Measurements from ENCODE around the gene CDK10. TPM values are rescaled to one million over a fixed set of nuclear protein-coding genes. Genes with fewer than 3 reads are reported as not detected.

The CDK10 gene
- total RNA-seq, 1 donor from 2014 or later: 56.9 TPM

DNA sequence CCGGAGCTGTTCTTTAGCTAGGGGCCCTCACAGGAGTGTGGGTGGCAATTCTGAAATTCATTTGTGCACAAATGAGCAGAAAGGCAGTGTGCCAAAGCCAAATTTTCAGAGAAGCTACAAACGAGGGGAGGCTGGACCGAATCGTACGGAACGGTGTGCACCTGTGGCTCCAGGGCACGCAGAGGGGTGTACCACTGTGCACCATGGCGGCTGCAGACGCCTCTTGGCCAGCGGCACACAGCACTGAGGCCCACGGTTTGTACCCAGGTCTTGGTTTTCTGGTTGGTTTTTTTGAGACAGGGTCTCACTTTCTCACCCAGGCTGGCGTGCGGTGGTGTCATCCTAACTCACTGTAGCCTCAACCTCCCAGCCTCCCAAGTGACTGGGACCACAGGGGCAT lies 43.9 kb upstream of the CDK10 start:
- Mint-ChIP-seq H3K36me3 (ENCODE audit: unreplicated experiment) (no peaks in the 10 kb centered on the region), H3K4me3 (ENCODE audit: unreplicated experiment) (no peak overlapping the region), H3K27me3 (ENCODE audit: unreplicated experiment) (peaks cover 8% of the 10 kb centered on the region), H3K27ac (ENCODE audit: unreplicated experiment) (no peak overlapping the region), H3K9me3 (ENCODE audit: unreplicated experiment) (peaks cover 5% of the 10 kb centered on the region), H3K4me1 (ENCODE audit: low read depth, unreplicated experiment) (peaks cover 7% of the 10 kb centered on the region)
- TF ChIP-seq CTCF (IDR thresholded peaks at IDR 0.05; ENCODE audit: partially characterized antibody, unreplicated experiment): no peak
- DNase-seq: no peak

GRCh38 chr16:89643769-89644300 lies 42.7 kb upstream of the CDK10 start:
- peaks cover 5% of the 10 kb centered on the region for H3K9me3 Mint-ChIP-seq (ENCODE audit: unreplicated experiment)
- TF ChIP-seq CTCF (IDR thresholded peaks at IDR 0.05; ENCODE audit: partially characterized antibody, unreplicated experiment): no peak
- H3K27ac Mint-ChIP-seq (ENCODE audit: unreplicated experiment): no peak overlapping the region
- no peak for DNase-seq
- peaks cover 8% of the 10 kb centered on the region for H3K27me3 Mint-ChIP-seq (ENCODE audit: unreplicated experiment)
- H3K4me3 Mint-ChIP-seq (ENCODE audit: unreplicated experiment): no peak overlapping the region
- H3K36me3 Mint-ChIP-seq (ENCODE audit: unreplicated experiment): no peaks in the 10 kb centered on the region
- H3K4me1 Mint-ChIP-seq (ENCODE audit: low read depth, unreplicated experiment): peaks cover 7% of the 10 kb centered on the region

- Mint-ChIP-seq H3K36me3 (ENCODE audit: unreplicated experiment) (no peaks in the 10 kb centered on the region), H3K4me1 (ENCODE audit: low read depth, unreplicated experiment) (peaks cover 7% of the 10 kb centered on the region), H3K4me3 (ENCODE audit: unreplicated experiment) (no peak overlapping the region), H3K27me3 (ENCODE audit: unreplicated experiment) (peaks cover 5% of the 10 kb centered on the region), H3K9me3 (ENCODE audit: unreplicated experiment) (peaks cover 7% of the 10 kb centered on the region), H3K27ac (ENCODE audit: unreplicated experiment) (no peak overlapping the region)
- TF ChIP-seq CTCF (IDR thresholded peaks at IDR 0.05; ENCODE audit: partially characterized antibody, unreplicated experiment): no peak
- no peak for DNase-seq
Observed at GRCh38 chr16:89645122-89645521, 41.4 kb upstream of the CDK10 start.

GRCh38 chr16:89646270-89646669 lies 40.2 kb upstream of the CDK10 start:
- H3K9me3 Mint-ChIP-seq (ENCODE audit: unreplicated experiment): peaks cover 3% of the 10 kb centered on the region
- no peaks in the 10 kb centered on the region for H3K4me1 Mint-ChIP-seq (ENCODE audit: low read depth, unreplicated experiment)
- TF ChIP-seq CTCF (IDR thresholded peaks at IDR 0.05; ENCODE audit: partially characterized antibody, unreplicated experiment): no peak
- H3K4me3 Mint-ChIP-seq (ENCODE audit: unreplicated experiment): no peak overlapping the region
- no peak for DNase-seq
- no peak overlapping the region for H3K27ac Mint-ChIP-seq (ENCODE audit: unreplicated experiment)
- H3K27me3 Mint-ChIP-seq (ENCODE audit: unreplicated experiment): peaks cover 5% of the 10 kb centered on the region
- no peaks in the 10 kb centered on the region for H3K36me3 Mint-ChIP-seq (ENCODE audit: unreplicated experiment)

DNA sequence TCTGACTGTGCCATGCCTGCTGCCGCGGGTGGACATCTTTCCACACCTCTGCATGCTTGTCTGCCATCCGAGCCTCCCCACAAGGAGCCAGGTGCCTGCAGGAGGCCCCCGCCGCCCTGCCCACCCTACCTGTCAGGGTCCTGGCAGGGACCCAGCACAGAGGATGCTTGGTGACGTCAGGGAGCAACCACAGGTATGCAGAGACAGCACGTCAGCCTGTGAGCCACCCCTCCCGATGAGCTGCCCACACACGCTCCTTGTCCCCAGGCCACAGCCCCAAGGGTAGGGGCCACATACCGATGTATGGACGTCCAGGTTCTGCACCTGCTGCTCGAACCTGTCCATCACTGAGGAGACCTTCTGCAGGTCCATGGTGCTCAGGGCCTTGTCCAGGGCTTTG lies 39.6 kb upstream of the CDK10 start:
- Mint-ChIP-seq H3K27ac (ENCODE audit: unreplicated experiment) (no peak overlapping the region), H3K9me3 (ENCODE audit: unreplicated experiment) (peaks cover 3% of the 10 kb centered on the region)

More for the DNA sequence above, 39.6 kb upstream of the CDK10 start:
- Mint-ChIP-seq H3K36me3 (ENCODE audit: unreplicated experiment) (no peaks in the 10 kb centered on the region), H3K4me1 (ENCODE audit: low read depth, unreplicated experiment) (no peaks in the 10 kb centered on the region), H3K27me3 (ENCODE audit: unreplicated experiment) (peaks cover 5% of the 10 kb centered on the region), H3K4me3 (ENCODE audit: unreplicated experiment) (no peak overlapping the region)
- DNase-seq: no peak
- no peak for TF ChIP-seq CTCF (IDR thresholded peaks at IDR 0.05; ENCODE audit: partially characterized antibody, unreplicated experiment)

Measured in glutamatergic neuron (in vitro differentiated cells).